Endometrium (tissue), 2 donors: ENCODE measurements around the gene PGLYRP4.
"Not testable (repeated sequence)": the region's sequence is repeated elsewhere in the genome, so short reads cannot be mapped to it uniquely, and the experiment has no call there.

ENCODE experiments used
- FAIRE-seq: peaks from 2 replicates; lab custom pipeline; 2012; peaks lifted over from hg19 to GRCh38; lab: Jason Lieb, UNC
- donor health status: control.
- donor health status: control.

Gene PGLYRP4

DNA sequence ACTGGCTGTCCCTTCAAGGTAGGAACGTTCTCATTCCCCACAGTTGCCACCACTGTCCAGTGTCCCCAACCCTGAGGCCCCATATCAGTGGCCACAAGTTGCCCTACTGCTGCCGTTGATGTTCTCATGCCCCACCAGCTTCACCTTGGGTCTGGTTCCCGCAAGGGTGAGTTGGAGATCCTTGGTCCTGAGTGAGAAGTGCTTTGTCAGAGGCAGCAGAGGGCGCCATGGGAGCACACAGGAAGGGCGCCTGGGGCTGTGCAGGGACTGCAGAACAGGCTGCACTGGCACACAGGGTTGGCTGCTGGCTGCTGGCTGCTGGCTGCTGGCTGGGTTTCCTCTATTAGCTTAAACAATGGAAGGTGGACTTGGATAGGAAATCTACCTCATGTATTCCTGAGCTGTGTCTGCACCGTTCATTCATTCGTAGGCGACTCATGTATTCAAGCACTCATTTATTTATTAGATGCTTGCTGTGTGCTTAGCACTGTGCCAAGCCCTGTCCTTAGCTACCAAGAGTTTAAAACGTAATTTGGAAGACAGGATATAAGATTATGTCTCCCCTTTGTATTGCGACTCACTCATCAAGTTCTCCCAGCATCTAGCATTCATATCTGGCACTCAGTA lies 6.9 kb upstream of the PGLYRP4 start:
- FAIRE-seq = no peak

DNA sequence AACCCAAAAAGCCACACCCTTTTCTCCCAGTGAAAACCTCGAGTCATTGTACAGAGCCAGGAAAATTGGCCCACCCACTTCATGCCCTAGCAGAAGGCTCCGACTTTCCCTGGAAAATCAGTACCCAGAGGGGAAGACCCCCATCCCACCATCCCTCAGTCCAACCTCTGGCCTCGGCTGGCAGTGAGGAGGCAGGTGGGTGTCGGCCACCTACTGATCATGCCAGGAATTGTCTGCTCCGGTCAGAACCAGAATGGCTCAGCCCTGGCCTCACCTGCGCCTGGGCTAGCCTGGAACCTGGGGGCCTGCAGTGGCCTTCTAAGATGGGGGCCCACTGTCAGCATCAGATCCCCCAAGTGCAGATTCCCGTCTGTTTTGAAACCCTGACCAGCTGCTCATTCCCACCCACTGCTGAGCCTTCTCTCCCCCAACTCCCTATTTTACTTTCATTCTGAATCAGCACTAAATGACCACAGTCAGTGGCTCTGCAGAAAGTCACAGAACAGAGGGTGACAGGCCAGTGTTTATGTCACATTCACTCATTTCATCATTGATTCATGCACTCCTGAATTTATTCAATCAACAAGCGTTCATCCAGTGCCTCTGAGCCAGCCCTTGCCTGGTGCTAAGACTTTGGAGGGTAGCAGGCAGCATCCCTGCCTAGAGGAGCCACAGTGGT lies 6.0 kb upstream of the PGLYRP4 start:
- no peak for FAIRE-seq

DNA sequence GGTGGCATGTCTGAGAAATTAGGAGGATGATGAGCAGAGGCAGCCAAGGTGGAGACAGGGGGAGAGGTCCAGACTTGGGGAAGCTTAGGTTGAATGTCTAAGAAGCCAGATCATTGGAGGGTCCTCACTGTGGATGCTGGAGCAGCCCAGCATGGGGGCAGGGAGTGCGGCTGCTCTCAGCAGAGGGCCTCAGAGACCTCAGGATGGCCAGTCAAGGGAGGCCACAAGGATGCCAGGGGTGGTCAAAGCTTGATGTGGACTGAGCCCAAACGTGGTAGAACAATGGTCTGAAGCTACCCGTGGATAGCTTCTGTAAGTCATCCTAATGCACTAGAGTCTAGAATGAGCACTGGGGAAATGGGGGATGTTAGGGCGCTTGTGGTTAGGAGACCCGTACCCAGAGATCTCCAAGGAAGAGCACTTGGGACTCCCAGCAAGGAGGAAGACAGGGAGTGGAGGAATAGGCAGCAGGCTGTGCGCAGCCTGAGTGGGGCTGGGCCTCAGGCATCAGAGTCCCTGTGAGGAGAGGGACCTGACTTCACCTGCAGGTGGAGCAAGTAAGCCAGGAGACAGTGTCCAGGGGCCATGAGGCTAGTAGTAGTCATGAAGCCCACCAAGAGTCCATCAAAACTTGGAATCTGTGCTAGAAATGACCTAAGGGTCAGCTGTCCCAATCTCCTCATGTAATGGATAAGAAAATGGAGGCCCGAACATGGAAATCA lies 4.7 kb upstream of the PGLYRP4 start:
- no peak for FAIRE-seq

DNA sequence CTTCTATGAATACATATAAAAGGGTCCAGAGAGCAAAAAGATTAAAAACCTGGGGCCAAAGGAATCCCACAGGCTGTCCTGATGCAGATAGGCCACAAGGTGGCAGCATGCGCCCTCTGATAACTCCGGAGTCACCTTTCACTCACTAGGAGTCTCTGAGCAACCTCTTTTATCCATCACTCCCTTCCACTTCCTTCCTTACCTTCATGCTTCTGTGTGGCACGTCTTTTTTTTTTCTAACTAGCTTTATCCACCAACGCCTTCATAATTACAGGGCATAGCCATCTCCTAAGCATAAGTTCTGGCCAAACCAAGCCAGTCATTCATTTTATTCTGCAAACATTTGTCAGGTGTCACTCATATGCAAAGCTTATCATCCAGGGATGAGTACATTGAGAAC lies 3.9 kb upstream of the PGLYRP4 start:
- peak; percentile 64 for FAIRE-seq

DNA sequence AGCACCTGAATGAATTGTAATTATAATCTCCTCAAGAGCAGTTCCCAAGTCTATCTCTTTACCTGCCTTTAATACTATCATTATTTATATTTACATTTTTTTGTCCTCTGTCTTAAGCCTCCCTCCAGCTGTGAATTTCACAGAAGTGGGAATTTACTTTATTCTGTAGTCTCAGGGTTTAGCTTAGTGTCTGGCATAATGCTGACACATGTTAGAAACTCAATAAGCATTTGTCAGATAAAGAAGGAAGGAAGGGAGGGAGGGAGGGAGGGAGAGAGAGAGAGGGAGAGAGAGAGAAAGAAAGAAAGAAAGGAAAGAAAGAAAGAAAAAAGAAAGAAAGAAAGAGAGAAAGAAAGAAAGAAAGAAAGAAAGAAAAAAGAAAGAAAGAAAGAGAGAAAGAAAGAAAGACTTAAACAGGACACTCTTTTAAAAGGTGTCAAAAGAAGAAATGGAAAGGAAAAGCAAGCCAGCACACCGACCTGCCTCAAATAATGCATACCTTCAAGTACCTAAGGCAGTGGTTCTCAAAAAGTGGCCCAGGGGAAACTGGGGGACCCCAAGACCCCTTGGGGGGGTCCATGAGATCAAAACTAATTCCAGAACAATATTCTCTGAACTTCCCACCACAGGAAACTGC lies 1.8 kb upstream of the PGLYRP4 start:
- no peak for FAIRE-seq

DNA sequence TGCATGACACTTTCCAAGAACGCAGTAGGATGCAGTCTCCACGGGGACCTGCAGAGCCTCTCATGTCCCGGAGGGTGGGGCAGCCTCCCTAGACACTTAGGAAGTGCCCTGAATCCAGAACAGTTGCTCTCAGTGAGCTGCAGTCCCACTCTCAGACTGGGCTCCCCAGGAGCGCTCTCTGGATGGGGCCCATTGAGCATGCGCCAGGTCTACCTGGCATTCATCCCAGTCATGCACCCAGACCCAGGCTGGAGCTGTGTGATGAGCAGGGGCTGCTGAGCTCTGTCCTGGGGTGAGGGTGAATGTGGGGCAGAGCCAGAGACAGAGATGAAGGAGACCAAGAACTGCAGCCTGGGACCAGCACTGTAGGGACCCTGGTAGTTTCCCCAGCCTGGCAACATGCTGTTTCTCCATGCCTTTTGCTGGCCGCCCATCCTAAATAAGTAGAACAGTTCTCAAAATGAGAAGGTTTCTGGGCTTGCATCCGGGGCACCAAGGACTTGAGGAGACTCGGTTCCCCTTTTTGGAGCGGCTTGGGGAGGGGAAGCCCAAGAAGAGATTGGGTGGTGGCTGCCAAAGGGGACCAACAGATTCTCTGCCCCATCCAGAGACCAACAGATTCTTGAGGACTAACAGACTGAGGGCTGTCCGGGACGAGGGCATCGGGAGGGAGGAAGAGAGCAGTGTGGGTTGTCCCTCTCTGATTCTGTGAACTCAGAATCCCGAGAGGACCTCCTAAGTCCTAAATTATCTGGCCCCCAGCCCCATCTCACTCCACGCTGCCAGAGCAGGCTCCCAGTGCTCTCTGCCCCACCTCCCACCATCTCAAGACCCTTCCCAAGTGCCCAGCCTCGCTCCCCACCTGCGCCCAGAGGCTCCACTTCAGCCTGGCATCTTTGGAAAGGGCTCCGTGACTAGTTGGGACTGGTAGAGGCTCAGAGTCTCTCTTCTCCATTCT lies 1.0 kb upstream of the PGLYRP4 start:
- FAIRE-seq = no peak

DNA sequence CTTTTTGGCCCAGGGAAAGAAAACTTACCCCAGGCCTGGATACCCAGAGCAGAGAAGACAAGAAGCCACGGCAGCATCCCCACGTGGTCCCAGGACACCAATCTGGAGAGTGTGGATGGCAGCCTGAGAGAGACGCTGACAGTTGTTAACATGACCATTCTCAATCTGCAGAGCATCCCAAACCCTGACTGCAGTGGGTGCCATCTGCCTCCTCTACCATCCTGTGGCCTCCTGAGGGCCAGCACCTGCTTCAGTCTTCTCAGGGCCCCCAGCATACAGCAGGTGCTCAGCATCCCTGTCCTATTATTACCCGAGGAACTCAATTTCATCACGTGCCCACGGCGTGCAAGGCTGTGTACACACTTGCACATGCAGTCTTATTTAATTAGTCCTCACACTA lies 785 bp downstream of the PGLYRP4 start:
- FAIRE-seq = no peak

DNA sequence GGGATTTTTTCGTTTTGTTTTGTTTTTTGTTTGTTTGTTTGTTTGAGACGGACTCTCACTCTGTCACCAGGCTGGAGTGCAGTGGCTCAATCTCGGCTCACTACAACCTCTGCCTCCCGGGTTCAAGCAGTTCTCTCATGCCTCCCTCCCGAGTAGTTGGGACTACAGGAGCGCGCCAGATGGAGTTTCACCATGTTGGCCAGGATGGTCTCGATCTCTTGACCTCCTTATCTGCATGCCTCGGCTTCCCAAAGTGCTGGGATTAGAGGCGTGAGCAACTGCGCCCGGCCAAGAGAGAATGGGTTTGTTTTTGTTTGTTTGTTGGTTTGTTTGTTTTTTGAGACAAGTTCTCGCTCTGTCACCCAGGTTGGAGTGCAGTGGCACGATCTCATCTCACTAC lies 1.6 kb downstream of the PGLYRP4 start:
- not testable (repeated sequence) for FAIRE-seq

DNA sequence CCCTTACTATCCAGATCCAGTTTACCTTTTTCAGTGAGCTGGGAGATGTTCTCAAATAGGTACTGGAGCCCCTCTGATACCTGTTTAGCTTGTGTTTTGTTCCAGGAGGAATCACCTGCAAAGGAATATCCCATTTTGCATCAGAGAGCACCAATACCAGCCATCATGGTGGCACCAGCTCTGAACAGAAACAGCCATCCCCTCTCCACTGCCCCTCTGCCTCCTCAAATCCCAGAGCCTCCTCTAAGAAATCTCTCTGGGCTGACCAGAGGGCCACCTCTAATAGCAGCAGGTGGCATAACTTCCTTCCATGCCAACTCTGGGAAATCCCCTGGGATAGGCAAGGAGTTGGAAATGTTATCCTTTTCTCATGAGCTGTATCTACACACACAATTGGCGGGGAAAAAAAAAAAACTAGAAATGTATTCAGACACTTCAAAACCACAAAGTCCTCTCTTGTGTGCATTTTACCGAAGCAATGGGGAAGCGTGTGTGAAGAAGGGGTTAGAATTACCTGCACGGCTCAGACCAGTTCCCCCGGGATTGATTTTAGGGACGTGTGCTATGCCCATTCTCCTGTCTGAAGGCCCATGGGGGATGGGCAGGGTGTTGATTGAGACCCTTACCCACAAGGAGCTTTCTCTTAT lies 2.4 kb downstream of the PGLYRP4 start:
- no peak for FAIRE-seq

DNA sequence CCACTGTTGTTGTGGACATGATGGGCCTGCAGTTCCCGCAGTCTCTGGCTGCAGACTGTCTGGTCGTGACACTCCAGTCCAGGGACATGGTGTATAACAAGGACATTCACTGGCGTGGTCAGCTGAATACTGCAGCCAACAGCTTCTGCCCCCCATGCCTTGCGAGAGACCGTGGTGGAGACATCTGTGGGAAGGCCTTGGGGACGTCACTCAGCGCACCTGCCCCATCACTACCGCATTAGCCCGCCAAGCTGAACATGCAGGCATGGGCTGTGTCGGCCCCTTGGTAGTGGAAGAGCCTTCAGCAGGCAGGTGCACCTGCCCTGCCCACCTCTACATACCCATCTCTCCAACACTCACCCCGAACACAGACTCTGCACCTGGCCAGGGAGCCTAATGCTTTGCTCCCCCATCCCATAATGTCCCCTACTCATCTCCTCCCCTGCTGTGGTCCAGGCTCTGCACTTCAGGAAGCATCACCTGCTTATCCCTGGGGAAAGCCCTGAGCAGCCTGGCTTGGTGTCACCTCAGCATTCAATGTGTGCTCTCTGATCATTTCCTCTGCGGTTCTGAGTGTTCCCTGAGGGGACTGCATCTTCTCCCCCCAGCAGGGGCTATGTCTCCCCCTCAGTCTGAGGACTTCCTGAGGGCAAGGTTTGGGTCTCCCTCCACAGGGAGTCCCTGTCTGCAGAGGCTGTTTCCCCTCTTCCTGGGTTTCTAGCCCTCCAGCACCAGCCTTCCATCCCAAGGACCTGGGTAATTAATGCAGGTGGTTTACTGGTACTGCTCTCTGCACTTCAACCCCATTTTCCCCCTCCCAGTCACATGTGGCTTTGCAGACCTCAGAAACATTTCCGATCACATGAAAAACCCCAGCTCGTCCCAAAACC lies 3.2 kb downstream of the PGLYRP4 start:
- no peak for FAIRE-seq

DNA sequence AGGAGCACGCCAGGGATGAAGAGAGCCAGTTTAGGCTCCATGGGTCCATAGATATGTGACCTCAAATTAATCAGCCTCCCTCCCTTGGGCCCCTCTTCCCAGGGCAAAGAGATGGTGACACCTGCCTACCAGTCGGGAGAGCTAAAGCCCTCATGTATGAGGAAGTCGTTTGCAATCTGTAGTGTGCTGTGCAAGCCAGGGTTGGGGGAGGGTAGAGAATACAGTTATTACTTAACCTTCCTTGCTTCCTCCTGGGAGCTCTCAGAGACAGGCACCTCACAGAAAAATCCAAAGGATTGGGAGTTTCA lies 4.0 kb downstream of the PGLYRP4 start:
- no peak for FAIRE-seq

DNA sequence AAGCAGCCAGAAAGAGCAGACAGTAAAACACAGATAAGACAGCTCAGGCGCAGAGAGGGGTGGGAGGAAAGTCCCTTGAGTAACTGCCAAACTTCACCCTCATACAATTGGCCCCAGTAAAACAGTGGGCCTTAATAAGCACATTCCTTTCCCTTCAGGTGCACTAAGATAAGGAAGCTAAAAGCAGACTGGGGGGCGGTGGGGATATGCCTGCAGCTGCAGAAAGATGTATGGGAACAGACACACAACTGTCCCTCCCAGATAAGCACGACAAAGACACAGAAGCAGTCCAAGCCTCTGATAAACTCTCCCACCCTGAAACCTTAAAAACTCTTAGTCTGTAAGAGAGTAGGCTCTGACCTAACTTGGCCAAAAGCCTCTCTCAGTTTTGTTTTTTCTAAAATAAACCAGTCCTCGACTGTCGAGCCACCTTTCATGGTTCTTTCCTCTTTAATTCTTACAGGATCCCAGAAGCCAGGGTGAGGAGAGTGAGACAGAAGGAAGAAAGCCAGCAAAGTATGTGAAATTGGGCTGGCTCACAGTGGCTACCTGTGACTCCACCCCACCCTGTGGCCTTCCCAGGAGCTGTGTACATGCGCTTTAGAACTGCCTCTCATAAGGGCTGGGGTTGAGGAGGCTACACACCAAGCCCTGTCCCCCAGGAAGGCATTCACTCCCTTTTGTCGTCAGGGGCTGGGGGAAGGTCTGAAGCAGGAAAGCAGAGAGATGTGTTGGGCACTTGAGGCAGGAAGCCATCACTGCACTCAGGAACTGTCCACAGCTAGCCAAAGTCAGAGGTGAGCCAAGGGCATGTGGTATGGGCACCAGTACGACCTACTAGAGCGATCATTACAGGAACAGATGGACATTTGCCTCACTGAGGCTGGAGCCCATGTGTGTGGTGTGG lies 4.6 kb downstream of the PGLYRP4 start:
- no peak for FAIRE-seq

DNA sequence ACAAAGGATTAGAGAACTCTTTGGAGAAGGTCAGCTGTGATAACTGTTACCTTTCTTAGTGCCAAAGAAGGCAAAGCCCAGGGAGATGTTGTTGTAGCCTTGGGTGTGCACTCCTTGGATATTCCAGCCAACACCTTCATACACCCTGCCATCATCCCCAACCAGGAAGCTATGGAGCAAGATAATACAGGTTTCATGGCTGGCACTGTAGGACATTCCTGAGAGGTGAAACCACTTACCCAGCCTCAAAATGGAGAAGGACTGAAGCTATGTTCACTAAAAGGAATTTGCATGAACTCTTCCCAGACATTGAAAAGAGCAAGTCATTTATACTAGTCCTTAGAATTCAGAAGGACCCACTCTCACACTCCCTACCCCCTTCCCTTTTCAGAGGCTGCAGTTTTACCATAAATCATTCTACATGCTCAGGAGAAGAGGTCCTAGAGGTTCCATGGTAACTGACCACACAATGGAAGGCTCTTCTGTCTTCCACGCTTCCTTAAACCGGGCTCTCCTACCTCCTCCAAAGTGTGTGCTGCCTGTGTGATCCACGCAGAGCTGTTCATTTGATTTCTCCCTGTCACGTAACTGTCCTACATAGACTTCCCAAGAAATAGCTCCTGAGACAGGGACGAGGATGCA lies 5.5 kb downstream of the PGLYRP4 start:
- no peak for FAIRE-seq

DNA sequence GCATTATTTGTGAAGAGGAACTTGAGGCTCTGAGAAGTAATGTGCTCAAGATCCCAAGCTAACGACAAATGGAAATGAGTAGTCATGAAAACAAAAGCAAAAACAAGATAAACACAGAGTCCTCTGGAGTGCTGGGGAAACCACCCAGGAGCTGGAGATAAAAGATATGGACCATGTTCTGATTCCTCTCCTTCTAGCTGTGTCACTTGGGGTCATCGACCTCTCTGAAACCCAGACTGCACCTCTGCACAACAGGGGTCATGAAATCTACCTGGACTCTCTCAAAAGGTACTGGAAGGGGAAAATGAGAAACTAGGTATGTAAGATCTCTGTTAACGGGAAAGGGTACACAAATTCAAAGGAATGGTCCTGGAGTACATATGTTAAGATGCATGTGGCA lies 6.5 kb downstream of the PGLYRP4 start:
- FAIRE-seq = no peak

DNA sequence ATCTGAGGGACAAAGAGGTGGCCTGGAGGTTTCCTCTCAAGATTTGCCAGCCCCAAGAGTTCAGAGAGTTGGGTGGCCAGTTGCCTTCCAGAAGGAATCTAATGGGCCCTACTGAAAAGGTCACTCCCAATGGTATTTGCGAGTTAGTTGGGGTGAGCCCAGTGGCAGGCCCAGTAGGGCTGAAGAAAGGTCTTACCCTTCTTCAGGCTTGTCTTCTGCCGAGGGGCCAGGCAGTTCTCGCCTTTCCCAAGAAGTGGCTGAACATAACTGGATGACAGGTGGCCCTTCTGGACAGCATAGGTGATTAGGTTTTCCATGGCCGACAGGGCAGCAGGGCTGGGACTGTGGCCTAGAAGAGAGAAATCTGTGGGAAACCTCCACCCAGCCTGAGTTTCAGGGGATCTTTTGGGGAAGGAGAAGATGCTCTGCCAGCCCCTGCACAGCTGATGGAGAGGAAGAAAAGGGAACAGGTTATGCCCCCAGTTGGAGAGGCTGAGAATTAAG lies 7.2 kb downstream of the PGLYRP4 start:
- no peak for FAIRE-seq

DNA sequence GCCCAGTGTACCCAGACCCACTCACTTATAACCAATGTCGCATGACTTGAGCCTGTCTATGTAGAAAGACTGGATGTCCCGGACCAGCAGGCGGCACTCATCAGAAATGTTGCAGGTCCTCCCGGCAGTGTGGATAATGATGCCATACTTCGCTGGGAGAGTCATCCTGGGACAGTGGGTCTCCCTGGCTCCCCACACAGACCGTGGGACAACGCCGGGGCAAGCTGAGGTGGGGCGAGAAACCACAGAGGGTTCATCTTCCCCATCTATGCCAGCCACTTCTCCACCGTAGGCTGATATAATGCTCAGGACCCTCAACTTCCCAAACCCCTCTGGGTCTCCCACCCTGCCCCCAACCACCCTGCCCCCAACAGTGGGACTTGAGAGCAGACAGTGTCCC lies 8.3 kb downstream of the PGLYRP4 start:
- FAIRE-seq = no peak

DNA sequence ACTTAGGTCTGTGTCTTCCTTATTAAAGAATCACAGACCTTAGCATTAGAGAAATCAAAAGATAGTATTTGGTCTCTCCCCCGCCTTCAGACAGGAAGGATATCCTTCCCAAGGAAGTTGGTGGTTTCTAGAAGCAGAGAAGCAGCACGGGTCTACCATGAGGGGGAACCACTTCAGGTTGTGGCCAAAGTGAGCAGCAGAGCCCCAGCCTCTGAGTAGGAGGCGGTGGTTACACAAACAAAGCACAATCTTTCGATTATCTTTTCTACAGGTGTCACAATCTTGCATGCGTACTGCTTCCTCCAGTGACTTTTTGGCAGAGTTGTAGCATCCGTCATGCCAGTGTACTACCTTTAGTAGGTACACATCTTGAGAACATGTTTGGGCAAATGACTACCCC lies 8.8 kb downstream of the PGLYRP4 start:
- FAIRE-seq = no peak

DNA sequence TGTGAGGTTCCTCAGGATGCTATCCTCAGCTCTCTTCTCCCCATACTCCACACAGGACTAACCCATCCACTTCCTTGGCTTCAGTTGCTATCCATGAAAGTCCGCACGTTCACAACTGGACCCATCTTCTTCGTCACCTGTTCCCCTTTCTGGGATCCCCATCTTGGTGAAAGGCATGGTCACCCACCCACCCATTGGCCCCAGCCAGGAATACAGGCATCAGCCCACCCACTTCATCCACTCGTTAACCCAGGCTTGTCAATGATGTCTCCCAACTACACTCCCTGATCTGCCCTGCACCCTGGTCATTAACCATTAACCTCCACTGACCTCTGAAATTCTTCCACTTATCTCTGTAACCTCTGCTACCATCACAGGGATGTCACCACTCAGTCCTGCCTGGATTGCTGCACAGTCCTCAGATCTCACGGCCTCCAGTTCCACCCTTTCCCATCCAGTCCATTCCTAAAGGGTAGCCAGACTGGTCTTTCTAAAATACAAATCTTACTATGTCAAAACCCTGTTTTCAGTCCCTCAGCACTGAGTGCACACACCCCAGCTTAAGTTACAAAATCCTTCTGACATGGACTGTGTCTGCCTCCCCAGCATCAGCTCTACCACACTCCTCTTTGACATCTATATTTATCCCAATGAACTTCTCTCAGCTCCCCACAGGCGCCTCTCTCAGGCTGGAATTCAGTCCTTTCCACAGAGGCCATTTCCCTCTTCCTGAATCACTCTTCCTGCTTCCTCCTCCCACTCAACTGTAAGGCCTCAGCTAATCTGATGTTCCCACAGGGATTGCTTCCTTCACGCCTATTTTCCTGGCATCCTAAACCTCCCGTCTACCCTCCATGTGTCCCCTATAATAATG lies 10.4 kb downstream of the PGLYRP4 start:
- no peak for FAIRE-seq
